Ovary (tissue), 9 donors: ENCODE results near the gene ROR2. TPM values are rescaled to one million over a fixed set of nuclear protein-coding genes. Genes with fewer than 3 reads are reported as not detected.

Source experiments
- DNase-seq, 5 donors: peaks; one replicate each; pipeline ENCODE4 v3.0.0-alpha.2; 2019 to 2020
- H3K27ac ChIP-seq, 2 donors: fragments of 200-600 bp; one replicate each; pipeline versions ENCODE4 v1.5.1 to v1.8.0; 2019 to 2022
- H3K27me3 ChIP-seq: fragments of 200-600 bp; one replicate; pipeline ENCODE4 v1.8.0; 2022
- H3K36me3 ChIP-seq: fragments of 200-600 bp; sonication (generic); one replicate; pipeline ENCODE4 v1.5.1; 2019
- H3K4me1 ChIP-seq: one replicate; pipeline ENCODE4 v1.8.1; 2013; ENCODE audit warnings: mild to moderate bottlenecking, moderate library complexity; ENCODE audit not compliant: insufficient read depth
- H3K4me3 ChIP-seq: fragments of 200-600 bp; sonication (generic); one replicate; pipeline ENCODE4 v1.5.1; 2017
- H3K9me3 ChIP-seq, 2 donors: fragments of 200-600 bp in 1 of 2; sonication (generic) in 1 of 2; one replicate each; pipeline versions ENCODE4 v1.5.1 to v1.8.1; 2013 to 2019; ENCODE audit warnings: mild to moderate bottlenecking in 1 of 2, moderate library complexity in 1 of 2
- EP300 ChIP-seq: sonication (generic); formaldehyde crosslinking; IDR thresholded peaks from one replicate; pipeline ENCODE4 v1.6.1; 2017; ENCODE audit warnings: antibody characterized with exemption
- POLR2A ChIP-seq: fragments of 450-650 bp; IDR thresholded peaks from one replicate; pipeline ENCODE4 v1.6.1; 2017; ENCODE audit warnings: antibody characterized with exemption, mild to moderate bottlenecking, moderate library complexity
- WGBS, 3 donors: extraction: QIAGEN DNeasy Blood & Tissue Kit in 1 of 3; methylation state at CpG; one replicate each; pipeline versions ENCODE4 v1.1.5 to v1.1.7; 2013 to 2017; 5-methylcytosine and 5-hydroxymethylcytosine counted together
- intact Hi-C, 4 donors: fragments of 100-400 bp; cut with DNase I; formaldehyde crosslinking; loops; one replicate each; pipeline versions ENCODE4 v1.11.0 to v1.15.1; 2022 to 2023
- polyA plus RNA-seq, 2 donors: library from polyadenylated mRNA; stranded (reverse); fragments of 200-250 nt in 1 of 2; fragments of 350-450 nt in 1 of 2; fragmentation: Illumina TruSeq in 1 of 2; extraction: RNeasy Lipid Tissue Mini Kit (QIAGEN cat#74804) in 1 of 2; gene quantifications; one replicate each; pipeline ENCODE4 v1.2.3, GENCODE V29; 2013 to 2014
- total RNA-seq, 7 donors: library from RNA; depleted of rRNA in 2 of 7; stranded (reverse); fragments of >200 nt in 2 of 7; fragmentation: NEBNext Ultra II Directional in 3 of 7; extraction: Animal tissue kit (Norgen Biotek cat#: 25700) in 3 of 7; gene quantifications; one replicate each; pipeline versions ENCODE4 v1.1.0 to v1.2.4, GENCODE V29; 2016 to 2023
- TF ChIP-seq, protein P1 (sequence below), 3 donors: fragments of 450-650 bp in 2 of 3; fragments of 200-600 bp in 1 of 3; IDR thresholded peaks; one replicate each; pipeline versions ENCODE4 v1.5.1 to v1.8.0; 2016 to 2022; ENCODE audit warnings: antibody characterized with exemption in 3 of 3, mild to moderate bottlenecking in 1 of 3
- donor health status: DM: no; HTN: no; CAD: no; lungs with moderate emphysema.
- donor health status: DM: no; HTN: no; CAD: no.
- donor health status: Bipolar disorder and iron deficiency.
- donor health status: DM: yes; HTN: yes; CAD: no.
- donor health status: DM: no; HTN: no; CAD: no.
- donor health status: DM: yes; HTN: yes; CAD: no.

The ROR2 gene
- total and polyA plus RNA-seq, 9 donors, result 11.4 to 35.5 (median 27.7) TPM

DNA sequence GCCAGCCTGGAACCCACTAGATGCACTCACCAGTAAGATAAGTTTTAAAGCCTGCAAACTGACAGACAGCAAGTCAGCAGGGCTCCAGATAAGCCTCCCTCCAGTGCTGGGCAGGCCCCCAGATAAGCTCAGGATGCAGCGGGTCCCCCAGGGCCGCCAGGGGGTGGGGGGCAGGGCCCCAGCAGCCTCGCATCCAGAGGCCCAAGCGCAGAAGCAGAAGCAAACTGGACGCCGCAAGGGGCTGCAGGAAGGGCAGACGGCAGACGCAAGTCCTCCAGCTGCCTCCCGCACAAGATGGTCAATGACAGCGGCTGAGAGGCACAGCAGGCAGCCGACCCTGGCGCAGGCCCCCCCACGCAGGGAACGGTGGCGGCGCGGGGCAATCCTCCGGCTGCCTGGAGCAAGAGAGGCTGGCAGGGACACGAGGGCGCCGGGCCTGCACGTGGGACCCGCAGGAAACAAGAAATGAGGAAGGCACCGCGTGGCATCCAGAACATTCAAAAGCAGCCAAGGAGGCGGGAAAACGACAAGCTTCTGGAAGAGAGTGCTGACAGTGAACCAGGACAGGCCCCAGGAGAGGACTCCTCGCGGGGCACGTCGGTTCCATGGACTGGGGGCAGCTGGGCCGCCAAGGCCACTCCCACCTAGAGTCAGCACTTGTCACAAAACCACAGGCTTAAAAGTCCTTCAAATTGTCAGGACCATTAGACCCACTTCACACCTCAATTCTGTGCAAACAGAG is 49.8 kb downstream of the ROR2 start:
- Histone ChIP-seq H3K9me3 (no peaks in the 10 kb centered on the region), H3K27me3 (no peaks in the 10 kb centered on the region), H3K27ac (no peak overlapping the region), H3K4me1 (peaks cover 21% of the 10 kb centered on the region), H3K4me3 (no peak overlapping the region), H3K36me3 (no peaks in the 10 kb centered on the region)
- TF ChIP-seq, protein P1, sequence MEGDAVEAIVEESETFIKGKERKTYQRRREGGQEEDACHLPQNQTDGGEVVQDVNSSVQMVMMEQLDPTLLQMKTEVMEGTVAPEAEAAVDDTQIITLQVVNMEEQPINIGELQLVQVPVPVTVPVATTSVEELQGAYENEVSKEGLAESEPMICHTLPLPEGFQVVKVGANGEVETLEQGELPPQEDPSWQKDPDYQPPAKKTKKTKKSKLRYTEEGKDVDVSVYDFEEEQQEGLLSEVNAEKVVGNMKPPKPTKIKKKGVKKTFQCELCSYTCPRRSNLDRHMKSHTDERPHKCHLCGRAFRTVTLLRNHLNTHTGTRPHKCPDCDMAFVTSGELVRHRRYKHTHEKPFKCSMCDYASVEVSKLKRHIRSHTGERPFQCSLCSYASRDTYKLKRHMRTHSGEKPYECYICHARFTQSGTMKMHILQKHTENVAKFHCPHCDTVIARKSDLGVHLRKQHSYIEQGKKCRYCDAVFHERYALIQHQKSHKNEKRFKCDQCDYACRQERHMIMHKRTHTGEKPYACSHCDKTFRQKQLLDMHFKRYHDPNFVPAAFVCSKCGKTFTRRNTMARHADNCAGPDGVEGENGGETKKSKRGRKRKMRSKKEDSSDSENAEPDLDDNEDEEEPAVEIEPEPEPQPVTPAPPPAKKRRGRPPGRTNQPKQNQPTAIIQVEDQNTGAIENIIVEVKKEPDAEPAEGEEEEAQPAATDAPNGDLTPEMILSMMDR (IDR thresholded peaks at IDR 0.05), result no peak
- no peak for TF ChIP-seq EP300
- no peak for TF ChIP-seq POLR2A
- WGBS, 3 donors, result 75 to 84% (median 78%) methylated on average over 32 of the region's 32 CpGs
- no peak for DNase-seq
- intact Hi-C loops, result no loop called here

DNA sequence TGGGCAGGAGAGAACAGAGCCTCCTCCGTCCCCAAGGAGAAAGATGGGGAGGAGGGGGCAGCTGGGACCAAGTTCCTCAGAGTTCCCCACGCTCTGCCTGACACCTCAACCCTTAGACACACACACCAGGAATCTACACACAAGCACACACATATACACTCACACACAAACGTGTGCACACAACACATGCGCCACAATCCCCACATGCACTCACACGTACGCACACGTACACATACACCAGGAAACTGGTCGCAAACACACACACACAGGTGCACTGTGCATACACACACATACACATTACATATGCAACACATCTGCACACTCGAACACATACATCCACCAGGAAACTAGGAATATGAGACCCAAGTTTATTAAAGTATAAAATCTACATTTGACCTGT is 50.4 kb downstream of the ROR2 start:
- Histone ChIP-seq H3K9me3 (no peaks in the 10 kb centered on the region), H3K27ac (no peak overlapping the region), H3K4me1 (peaks cover 21% of the 10 kb centered on the region), H3K36me3 (no peaks in the 10 kb centered on the region), H3K27me3 (no peaks in the 10 kb centered on the region), H3K4me3 (no peak overlapping the region)
- intact Hi-C loops, result loop anchor here in 1 of 4 donors (5.0 kb wide), 1 partner anchor 48 kb away; no protein-coding TSS in a partner anchor
- WGBS, 3 donors, result 91 to 96% (median 95%) methylated on average over 9 of the region's 9 CpGs
- TF ChIP-seq, protein P1 (IDR thresholded peaks at IDR 0.05), result no peak
- TF ChIP-seq POLR2A (no peak), EP300 (no peak)
- no peak for DNase-seq

DNA sequence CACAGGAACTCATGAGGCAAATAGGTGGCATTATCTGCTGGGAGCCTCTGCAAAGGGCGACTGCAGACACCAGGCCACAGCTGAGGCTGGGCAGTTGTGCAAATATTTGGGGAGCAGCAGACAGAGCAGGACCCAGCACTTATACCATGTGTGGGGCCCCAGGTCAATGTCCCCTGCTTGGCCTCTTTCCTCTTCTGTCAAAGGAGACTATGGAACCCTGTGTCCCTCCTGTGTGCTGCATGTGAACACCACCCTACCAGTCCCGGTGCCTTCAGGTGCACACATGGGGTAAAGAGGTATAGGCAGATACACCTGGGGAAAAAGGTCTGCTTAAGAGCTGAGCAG is 50.8 kb downstream of the ROR2 start:
- no peaks in the 10 kb centered on the region for H3K36me3 ChIP-seq
- intact Hi-C loops, result loop anchor here in 1 of 4 donors (5.0 kb wide), 1 partner anchor 48 kb away; no protein-coding TSS in a partner anchor
- peaks cover 21% of the 10 kb centered on the region for H3K4me1 ChIP-seq
- no peak overlapping the region for H3K4me3 ChIP-seq
- no peaks in the 10 kb centered on the region for H3K27me3 ChIP-seq
- 82 to 96% (median 85%) methylated on average over 2 of the region's 2 CpGs for WGBS, 3 donors
- DNase-seq, result no peak
- no peak for TF ChIP-seq EP300
- TF ChIP-seq, protein P1 (IDR thresholded peaks at IDR 0.05), result no peak
- H3K27ac ChIP-seq, result no peak overlapping the region
- H3K9me3 ChIP-seq, result no peaks in the 10 kb centered on the region

DNA sequence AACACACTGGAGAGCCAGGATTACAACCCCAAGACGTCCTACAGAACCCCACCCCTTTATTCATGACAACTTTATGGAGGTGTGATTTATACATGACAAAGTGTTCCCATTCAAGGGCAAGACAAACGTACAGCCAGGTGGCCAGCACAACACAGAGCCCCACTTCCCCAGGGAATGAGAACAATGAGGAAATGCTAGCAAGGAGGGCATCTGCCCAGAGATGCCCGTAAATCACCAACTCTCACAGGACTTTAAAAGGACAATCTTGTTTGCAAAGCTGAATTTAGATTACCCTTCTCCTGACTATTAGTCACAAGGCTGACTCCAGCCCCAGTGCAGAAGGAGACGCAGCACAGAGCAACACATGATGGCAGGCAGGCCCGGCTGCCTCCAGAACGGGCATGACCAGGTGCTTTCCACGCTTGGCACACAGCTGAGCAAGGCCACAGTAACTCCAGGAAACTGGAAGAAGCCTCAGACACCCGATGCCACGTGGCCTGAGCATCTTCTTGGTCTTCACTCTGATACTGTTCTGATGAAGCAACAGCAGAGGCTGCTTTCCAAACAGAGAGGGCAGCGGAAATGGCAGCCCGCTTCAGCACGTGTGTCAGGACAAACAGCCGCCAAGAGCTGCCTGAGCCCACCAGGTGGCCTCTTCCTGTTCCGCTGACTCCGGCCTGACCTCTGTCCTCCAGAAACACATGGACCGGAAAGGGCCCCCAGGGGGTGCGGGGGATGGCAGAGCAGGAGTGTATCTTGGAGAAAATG is 51.4 kb downstream of the ROR2 start:
- no peaks in the 10 kb centered on the region for H3K36me3 ChIP-seq
- H3K27ac ChIP-seq, result no peak overlapping the region
- TF ChIP-seq, protein P1 (IDR thresholded peaks at IDR 0.05), result no peak
- TF ChIP-seq EP300 (no peak), POLR2A (no peak)
- intact Hi-C loops, result loop anchor here in 1 of 4 donors (5.0 kb wide), 1 partner anchor 49 kb away; no protein-coding TSS in a partner anchor
- no peak overlapping the region for H3K4me3 ChIP-seq
- no peaks in the 10 kb centered on the region for H3K27me3 ChIP-seq
- no peak for DNase-seq
- peaks cover 21% of the 10 kb centered on the region for H3K4me1 ChIP-seq
- WGBS, 3 donors, result 64 to 73% (median 66%) methylated on average over 17 of the region's 17 CpGs
- no peaks in the 10 kb centered on the region for H3K9me3 ChIP-seq
